GM19328 (cell line): ENCODE results near the gene KLHL22.

ENCODE experiments used
- ATAC-seq: cut with Tn5 transposase; IDR thresholded peaks from one replicate; pipeline ENCODE4 v1.9.1; 2021; ENCODE audit warnings: mild to moderate bottlenecking, moderate library complexity; ENCODE audit not compliant: unreplicated experiment

Gene KLHL22

GRCh38 chr22:20435436-20436306 is 59.9 kb downstream of the KLHL22 start:
- ATAC-seq: no peak

DNA sequence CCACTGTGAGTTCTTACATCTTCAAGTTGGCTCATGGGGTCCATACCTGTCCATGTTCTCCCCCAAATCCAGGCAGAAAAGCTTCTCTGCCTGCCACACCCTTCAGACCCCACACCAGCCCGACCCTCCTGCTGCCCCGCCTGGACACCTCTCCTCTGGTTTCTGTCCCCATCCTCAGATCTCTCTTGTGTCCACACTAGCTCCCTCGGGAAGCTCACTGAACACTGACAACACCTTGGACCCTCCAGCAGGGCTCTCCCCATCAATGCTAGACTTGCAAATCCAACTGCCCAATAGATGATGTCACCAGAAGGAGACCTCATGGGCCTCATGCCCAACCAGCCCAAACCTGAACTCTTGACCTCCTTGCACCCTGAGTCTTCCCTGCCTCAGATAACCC is 60.8 kb downstream of the KLHL22 start:
- ATAC-seq: no peak

DNA sequence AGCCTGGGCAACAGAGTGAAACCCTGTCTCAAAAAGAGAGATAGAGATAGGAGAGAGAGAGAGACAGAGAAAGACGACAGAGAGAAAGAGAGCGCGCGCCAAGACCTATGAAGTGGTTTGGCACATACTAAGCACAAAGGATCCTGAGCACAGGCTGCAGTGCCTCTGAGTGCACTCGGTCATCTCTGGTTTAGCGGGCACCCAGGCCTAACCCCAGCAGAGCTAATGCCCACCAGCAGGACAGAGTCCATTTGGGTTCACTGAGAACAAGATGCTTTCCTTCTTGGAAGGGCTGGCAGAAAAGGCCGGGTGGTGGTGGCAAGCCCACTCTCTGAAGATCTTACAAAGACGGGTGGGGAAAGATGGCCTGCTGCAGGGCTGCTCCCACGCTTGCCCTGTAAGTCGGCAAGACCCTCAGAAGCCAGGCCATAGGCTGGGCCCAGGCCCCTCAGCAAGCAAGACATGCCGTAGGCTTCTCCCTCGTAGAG is 61.3 kb downstream of the KLHL22 start:
- no peak for ATAC-seq

DNA sequence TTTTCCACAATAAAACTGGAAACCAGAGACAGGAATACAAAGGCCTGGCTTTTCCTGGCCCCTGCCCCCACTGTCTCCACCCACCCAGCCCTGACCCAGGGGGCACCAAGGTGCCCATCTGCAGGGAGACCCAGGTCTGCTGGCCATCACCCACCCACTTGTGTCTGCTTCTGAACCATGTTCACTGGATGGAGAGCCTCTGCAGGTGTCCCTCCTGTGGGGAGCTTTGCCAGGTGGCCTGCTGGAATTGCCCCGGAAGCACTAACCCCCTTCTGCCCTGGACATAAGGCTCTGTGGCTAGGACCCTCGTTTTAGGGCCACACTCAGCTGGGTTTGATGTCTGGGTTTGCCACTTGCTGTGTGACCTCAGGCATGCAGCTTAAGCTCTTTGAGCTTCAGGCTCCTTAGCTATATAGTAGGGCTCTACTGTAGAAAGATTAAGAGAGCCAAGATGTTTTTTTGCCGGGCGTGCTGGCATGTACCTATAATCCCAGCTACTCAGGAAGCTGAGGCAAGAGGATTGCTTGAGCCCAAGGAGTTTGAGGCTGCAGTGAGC is 61.8 kb downstream of the KLHL22 start:
- ATAC-seq: no peak

DNA sequence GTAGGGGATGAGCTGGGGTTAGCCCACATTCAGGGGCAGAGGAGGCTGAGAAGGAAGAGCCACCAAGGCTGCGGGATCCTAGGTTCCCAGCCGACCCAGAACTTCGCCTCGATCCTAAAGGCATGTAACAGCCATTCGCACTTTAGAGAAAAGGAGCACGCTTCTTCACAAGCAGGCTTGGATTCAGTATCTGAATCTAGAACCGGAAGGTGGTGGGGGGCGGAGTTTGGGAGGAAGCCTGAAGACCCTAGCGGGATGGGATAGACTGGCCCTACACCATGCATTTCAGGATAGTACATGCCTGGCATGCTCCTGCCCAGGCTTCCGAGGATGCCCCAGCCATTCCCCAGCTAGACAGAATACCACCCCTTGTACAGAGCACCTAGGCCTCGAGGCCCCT is 62.4 kb downstream of the KLHL22 start:
- no peak for ATAC-seq

DNA sequence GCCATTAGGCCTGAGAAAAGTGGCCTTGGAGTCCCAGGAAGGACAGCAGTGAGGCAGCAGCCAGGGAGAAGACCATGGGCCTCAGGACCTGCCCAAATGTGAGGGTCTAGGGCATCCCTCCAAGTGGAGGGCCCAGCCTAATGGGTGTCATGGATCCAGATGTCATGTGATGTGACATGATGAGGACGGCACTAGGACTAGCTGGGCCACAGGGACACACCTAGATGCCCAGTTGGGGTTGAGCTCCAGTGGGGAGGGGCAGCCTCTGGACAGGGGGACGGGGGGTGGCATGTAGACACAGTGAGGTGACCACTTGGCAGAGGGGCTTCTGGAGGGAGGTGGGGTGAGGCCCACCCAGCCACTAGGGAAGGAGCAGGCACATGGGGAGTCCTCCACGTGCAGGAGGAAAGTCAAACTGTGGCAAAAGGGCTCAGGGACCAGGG is 63.3 kb downstream of the KLHL22 start:
- no peak for ATAC-seq

DNA sequence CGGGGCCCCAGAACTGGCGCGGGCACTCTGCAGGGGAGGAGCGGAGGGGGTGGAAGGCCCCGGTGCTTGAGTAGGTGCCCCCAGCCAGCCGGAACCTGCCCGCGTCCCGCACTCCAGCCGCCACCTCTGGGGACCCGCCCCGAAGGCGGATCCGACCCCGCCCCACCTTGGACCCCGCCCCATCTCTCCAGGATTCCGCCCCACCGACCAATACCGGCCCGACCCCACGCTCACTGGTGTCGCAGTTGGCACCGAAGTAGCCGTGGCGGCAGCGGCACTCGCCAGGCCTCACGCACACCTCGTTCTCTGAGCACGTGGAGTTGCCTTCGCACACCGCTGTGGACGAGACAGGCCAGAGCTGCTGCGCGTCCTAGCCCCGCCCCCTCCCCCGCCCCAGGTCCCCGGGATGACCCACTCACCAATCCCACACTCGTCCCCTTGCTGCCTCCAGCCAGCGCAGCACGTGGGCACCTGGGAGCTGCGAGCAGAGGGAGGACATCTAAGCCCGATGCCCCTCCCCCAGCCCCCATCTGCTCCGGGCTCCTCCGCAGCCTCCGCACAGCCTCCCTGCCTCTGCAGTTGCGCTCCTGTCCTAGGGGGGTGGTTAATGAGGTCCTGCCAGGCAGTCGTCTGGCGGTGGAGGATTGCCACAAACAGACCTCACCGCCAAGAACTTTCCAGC is 63.9 kb downstream of the KLHL22 start:
- no peak for ATAC-seq

GRCh38 chr22:20430720-20431510 is 64.7 kb downstream of the KLHL22 start:
- no peak for ATAC-seq

DNA sequence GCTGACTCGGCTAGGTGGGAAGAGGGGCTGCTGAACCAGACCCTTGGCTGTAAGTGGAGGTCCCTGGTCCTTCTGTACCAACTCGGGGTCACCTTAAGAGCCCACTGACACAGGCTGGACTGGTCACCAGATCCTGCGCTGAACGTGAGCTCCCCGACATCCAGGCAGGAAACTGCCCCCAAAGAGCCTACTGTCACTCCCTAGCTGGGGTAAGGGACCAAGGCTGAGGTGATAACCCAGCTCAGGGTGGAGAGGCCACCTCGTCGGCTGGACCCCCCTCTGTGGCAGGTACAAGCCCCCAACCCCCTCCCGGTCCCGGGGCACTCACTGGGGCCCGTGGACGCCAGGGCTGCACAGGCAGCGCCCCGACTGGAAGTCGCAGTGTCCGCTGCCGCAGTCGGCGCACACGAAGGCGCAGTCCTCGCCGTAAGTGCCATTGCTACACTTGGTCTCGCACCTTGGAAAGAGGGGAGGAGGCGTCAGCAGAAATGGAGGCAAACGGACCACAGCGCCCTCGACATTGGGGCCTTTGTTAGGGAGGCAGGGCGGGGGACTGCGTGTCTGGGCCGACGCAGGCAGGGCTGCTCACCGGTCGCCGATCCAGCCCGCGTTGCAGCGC is 65.4 kb downstream of the KLHL22 start:
- no peak for ATAC-seq

DNA sequence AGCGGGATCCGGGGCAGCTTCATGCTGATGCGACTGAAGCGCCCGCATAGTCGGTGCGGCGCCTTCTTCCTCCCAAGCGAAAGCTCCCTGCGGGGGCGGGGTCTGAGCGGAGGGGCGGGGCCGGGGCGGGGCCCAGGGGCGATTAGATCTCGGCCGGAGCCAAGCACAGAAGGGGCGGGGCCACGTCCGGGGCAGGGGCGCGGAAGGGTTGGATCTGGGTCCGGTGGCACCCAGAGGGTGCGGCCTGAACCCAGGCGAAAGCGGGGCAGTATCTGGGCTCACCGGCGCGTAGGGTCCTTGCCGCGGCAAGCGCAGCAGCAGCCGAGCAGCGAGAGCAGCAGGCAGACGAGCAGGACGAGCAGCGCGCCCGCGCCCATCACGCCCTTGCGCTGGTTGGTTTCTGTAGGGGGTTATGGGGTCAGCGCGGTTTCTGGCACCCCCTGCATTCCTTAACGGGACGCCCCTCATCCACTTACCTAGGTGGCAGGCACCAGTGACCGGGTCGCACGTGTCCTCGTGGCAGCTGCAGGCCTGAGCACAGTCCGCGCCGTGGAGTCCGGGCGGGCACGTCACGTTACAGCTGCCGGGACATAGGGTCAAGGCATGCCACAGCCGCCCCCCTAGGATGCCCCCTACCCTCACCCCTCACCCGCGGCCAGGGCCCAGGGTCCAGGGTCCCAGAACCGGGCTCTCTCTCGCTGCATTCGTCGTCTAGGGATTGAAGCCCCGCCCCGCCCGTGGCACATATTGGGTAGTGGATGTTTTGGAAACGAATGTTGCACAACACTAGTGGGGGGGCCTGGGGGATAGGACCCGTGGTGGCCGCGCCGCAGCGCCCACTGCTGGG is 66.1 kb downstream of the KLHL22 start:
- no peak for ATAC-seq

DNA sequence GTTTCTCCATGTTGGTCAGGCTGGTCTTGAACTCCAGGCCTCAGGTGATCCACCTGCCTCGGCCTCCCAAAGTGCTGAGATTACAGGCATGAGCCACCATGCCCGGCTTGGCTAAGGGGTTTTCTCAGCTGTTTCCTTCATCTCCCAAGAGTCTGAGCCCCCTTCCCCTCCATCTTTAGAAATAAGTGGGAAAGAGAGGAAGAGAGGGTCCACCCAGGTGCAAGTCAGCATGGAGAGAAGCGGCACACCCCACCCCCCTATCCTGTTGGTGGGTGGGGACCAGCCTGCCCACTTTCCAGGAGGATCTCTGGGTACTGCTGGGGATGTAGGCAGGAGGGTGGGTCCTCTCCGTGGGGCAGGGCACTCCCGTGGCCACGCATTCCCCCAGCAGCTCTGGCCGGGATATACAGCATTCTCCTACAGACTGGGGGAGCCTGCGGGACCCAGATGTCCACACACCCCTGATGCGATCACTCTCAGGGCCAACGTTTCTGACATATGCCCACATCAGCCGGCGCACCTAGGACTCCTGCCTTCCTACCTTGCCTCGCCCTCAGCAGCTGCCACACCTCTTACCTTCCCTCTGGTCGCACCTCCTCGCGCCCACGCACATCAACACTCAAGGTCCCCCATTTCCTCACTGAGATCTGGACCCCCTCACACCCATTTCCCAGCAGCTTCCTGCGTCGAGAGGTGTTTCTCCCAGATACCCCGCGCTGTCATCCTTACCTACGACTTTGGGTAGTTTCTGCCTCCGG is 66.9 kb downstream of the KLHL22 start:
- no peak for ATAC-seq

GRCh38 chr22:20427945-20428417 is 67.6 kb downstream of the KLHL22 start:
- no peak for ATAC-seq

GRCh38 chr22:20427104-20427944 is 68.3 kb downstream of the KLHL22 start:
- no peak for ATAC-seq

GRCh38 chr22:20426259-20426615 is 69.4 kb downstream of the KLHL22 start:
- no peak for ATAC-seq

DNA sequence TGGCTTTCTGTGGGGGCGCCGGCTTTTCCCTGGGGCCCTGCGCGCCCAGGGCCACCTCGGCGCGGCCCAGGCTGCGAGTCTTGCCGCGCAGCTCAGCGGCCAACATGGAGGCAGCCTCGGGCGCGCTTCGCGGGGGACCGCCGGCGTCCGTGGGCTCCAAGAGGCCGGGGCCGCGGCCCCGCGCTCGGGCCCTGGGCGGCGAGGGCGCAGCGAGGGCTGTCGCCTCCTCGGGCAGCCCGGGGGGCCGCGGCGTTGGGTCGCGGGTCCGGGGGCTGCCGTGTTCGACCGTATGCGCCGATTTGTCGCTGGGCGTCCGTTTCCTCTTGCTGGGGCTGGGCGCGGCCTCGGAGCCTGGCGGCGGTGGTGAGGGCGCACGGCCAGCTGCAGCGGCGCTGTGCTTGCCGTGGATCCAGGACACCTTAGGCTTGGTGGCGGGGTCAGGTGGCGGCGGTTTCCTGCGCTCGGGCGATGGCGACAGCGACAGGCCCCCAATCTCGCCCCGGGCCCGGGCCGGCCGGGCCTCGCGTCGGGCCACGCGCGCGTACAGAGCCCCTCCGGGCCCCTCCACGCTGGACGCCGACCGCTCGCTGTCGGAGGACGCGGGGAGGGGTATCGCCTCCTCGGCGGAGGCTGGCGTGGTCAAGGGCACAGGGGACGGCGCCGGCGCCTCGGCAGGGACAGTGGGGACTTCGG is 69.9 kb downstream of the KLHL22 start:
- no peak for ATAC-seq

- no peak for ATAC-seq
Observed at GRCh38 chr22:20424932-20425565, 70.5 kb downstream of the KLHL22 start.

DNA sequence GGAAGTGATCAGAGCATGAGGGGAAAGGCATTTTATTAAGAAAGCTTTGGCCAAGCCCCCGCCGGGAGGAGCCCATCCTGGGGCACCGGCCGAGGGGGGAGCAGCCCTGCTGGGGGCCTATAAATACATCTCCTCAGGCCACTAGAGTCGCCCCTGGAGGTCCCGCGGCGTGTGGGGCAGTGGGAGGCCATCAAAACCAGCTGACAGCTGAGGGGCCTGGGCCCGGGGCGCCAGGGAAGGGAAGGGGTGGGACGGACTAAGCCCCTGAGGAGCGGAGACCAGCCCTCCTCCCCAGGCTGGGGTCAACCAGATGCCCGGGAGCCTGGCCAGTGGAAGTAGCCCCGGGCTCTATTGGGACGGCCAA is 71.0 kb downstream of the KLHL22 start:
- no peak for ATAC-seq
